Keratinocyte (primary cell): ENCODE results near the gene RPL37A. TPM values are rescaled to one million over a fixed set of nuclear protein-coding genes. Genes with fewer than 3 reads are reported as not detected.

Experiments
- DNase-seq: peaks from one replicate; pipeline ENCODE4 v3.0.0-alpha.2; 2011; ENCODE audit warnings: low read depth, missing footprints, low spot score
- FAIRE-seq: peaks from 2 replicates; lab custom pipeline; 2011; peaks lifted over from hg19 to GRCh38; lab: Jason Lieb, UNC
- H2AFZ ChIP-seq: 2 replicates; pipeline ENCODE4 v1.6.0; 2012; ENCODE audit warnings: low read length, control low read depth, inconsistent platforms; ENCODE audit not compliant: control insufficient read depth
- H3K27ac ChIP-seq: 2 replicates; pipeline ENCODE4 v1.5.1; 2011; ENCODE audit warnings: low read length; ENCODE audit not compliant: control insufficient read depth, insufficient read depth
- H3K27me3 ChIP-seq: 3 replicates; pipeline ENCODE4 v1.6.0; 2011; ENCODE audit warnings: low read length; ENCODE audit not compliant: control insufficient read depth, insufficient read depth; ENCODE audit errors: extremely low read depth
- H3K36me3 ChIP-seq, 2 experiments: 2 replicates in 1 of 2; 3 replicates in 1 of 2; pipeline ENCODE4 v1.5.1; 2011; ENCODE audit warnings: low read length in 2 of 2, mild to moderate bottlenecking in 1 of 2; ENCODE audit not compliant: control insufficient read depth in 2 of 2, insufficient read depth in 2 of 2; ENCODE audit errors: extremely low read depth in 1 of 2
- H3K4me1 ChIP-seq: 3 replicates; pipeline ENCODE4 v1.5.1; 2011; ENCODE audit warnings: low read length; ENCODE audit not compliant: control insufficient read depth, insufficient read depth; ENCODE audit errors: extremely low read depth
- H3K4me2 ChIP-seq: 3 replicates; pipeline ENCODE4 v1.6.0; 2011; ENCODE audit warnings: low read depth, low read length; ENCODE audit not compliant: control insufficient read depth, insufficient read depth; ENCODE audit errors: extremely low read depth
- H3K4me3 ChIP-seq, 3 experiments: fragments of 200-600 bp in 1 of 3; sonication (generic) in 1 of 3; 2 replicates in 2 of 3; 3 replicates in 1 of 3; pipeline ENCODE4 v1.5.1; 2011 to 2016; ENCODE audit warnings: low read length in 3 of 3, mild to moderate bottlenecking in 3 of 3, control low read depth in 2 of 3, inconsistent platforms in 1 of 3, low read depth in 1 of 3, mixed read lengths in 1 of 3, mixed run types in 1 of 3, moderate library complexity in 1 of 3; ENCODE audit not compliant: control insufficient read depth in 2 of 3, insufficient read depth in 2 of 3; ENCODE audit errors: extremely low read depth in 1 of 3
- H3K79me2 ChIP-seq: 2 replicates; pipeline ENCODE4 v1.6.0; 2012; ENCODE audit warnings: low read length; ENCODE audit not compliant: control insufficient read depth, insufficient read depth
- H3K9ac ChIP-seq: 3 replicates; pipeline ENCODE4 v1.6.0; 2011; ENCODE audit warnings: low read length; ENCODE audit not compliant: control insufficient read depth, insufficient read depth; ENCODE audit errors: extremely low read depth
- H3K9me1 ChIP-seq: 3 replicates; pipeline ENCODE4 v1.6.0; 2011; ENCODE audit warnings: low read length; ENCODE audit not compliant: control insufficient read depth, insufficient read depth; ENCODE audit errors: extremely low read depth
- H3K9me3 ChIP-seq: 2 replicates; pipeline ENCODE4 v1.5.1; 2012; ENCODE audit warnings: low read depth, low read length; ENCODE audit not compliant: control insufficient read depth
- H4K20me1 ChIP-seq: 3 replicates; pipeline ENCODE4 v1.6.0; 2011; ENCODE audit warnings: low read length; ENCODE audit not compliant: control insufficient read depth, insufficient read depth; ENCODE audit errors: extremely low read depth
- EZH2 ChIP-seq: IDR thresholded peaks from one replicate; pipeline ENCODE4 v1.6.1; 2012; ENCODE audit warnings: inconsistent platforms, mild to moderate bottlenecking, low read length, moderate library complexity
- dilution Hi-C: fragments of 300-500 bp; cut with MboI; formaldehyde crosslinking; loops from one replicate; pipeline ENCODE4 v1.7.0; 2020; ENCODE audit warnings: low sequenced_read_pairs; ENCODE audit not compliant: extremely low pct_ligation_motif_present
- polyA plus RNA-seq, 5 experiments: library from polyadenylated mRNA; depleted of rRNA in 3 of 5; stranded (reverse) in 3 of 5; stranded (forward) in 1 of 5; unstranded in 1 of 5; fragments of >200 nt; gene quantifications; 1 replicate in 1 of 5; 2 replicates in 3 of 5; 3 replicates in 1 of 5; pipeline versions ENCODE4 v1.2.1 to v1.2.3, GENCODE V29; 2011 to 2012; ENCODE audit warnings: missing spikeins in 2 of 5, low read depth in 1 of 5, low replicate concordance in 1 of 5
- TF ChIP-seq, protein P1 (sequence below), 3 experiments: IDR thresholded peaks in 1 of 3; conservative IDR thresholded peaks in 1 of 3; optimal IDR thresholded peaks in 1 of 3; 2 replicates in 2 of 3; 3 replicates in 1 of 3; pipeline versions ENCODE3 to v1.5.1; 2011; ENCODE audit warnings: low read length in 3 of 3, mild to moderate bottlenecking in 3 of 3, moderate library complexity in 2 of 3, control low read depth in 1 of 3, inconsistent platforms in 1 of 3; ENCODE audit not compliant: insufficient read depth in 2 of 3; ENCODE audit errors: extremely low read depth in 1 of 3

RPL37A gene
- polyA plus RNA-seq, 1 donor (not counting 4 experiments of a cell fraction or from before 2014, with no cell fraction given): 4,257 TPM

DNA sequence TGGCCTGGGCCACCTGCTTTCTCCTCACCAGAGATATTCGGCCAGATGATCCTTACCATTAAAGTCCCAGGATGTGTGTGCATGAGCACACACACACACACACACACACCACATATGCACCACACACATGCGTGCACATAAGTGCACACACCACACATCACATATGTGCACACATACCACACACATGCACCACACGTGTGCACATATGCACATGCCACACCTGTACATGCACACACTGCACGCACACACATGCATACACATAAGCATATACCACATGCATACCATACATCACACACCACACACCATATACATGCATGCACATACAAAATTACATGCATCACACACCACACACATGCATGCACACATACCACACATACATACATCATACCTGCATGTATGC, 38.7 kb downstream of the RPL37A start:
- no peaks in the 10 kb centered on the region for H3K79me2 ChIP-seq
- H3K27ac ChIP-seq: no peak overlapping the region
- no peaks in the 10 kb centered on the region for H3K9me3 ChIP-seq
- peaks cover 70% of the 10 kb centered on the region for H3K4me1 ChIP-seq
- no peaks in the 10 kb centered on the region for H3K36me3 ChIP-seq
- no peak for FAIRE-seq
- H3K4me2 ChIP-seq: no peak overlapping the region
- no peak overlapping the region for H3K9ac ChIP-seq
- dilution Hi-C loops: no loop called here
- H4K20me1 ChIP-seq: no peaks in the 10 kb centered on the region
- H3K9me1 ChIP-seq: no peaks in the 10 kb centered on the region
- H2AFZ ChIP-seq: no peak overlapping the region
- H3K27me3 ChIP-seq: no peaks in the 10 kb centered on the region
- TF ChIP-seq, protein P1, sequence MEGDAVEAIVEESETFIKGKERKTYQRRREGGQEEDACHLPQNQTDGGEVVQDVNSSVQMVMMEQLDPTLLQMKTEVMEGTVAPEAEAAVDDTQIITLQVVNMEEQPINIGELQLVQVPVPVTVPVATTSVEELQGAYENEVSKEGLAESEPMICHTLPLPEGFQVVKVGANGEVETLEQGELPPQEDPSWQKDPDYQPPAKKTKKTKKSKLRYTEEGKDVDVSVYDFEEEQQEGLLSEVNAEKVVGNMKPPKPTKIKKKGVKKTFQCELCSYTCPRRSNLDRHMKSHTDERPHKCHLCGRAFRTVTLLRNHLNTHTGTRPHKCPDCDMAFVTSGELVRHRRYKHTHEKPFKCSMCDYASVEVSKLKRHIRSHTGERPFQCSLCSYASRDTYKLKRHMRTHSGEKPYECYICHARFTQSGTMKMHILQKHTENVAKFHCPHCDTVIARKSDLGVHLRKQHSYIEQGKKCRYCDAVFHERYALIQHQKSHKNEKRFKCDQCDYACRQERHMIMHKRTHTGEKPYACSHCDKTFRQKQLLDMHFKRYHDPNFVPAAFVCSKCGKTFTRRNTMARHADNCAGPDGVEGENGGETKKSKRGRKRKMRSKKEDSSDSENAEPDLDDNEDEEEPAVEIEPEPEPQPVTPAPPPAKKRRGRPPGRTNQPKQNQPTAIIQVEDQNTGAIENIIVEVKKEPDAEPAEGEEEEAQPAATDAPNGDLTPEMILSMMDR (optimal IDR thresholded peaks at IDR 0.05 in 1 of 3, IDR thresholded peaks at IDR 0.05 in 1 of 3, conservative IDR thresholded peaks at IDR 0.05 in 1 of 3; ENCODE audit: extremely low read depth in 1 of 3, insufficient read depth in 2 of 3, low read length in 3 of 3): no peak
- TF ChIP-seq EZH2: no peak
- DNase-seq: no peak
- no peak overlapping the region for H3K4me3 ChIP-seq

DNA sequence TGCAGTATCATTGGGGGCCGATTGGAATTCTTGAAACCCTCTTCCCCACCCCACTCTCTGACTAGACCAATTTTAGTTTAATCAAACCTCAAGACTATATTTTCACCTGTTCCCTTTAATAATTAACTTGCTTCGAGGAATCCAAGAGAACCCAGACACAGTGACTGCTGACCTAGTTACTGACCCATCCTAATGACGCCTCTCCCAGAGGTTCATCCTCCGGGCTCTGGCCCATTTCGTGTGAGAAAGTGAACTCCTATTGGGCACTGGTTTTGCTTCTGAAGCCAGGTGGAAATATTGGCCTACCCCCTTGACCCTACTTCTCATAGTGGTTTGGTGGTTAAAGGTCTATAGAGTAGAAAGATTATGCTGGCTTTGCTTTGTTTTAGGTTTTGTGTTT, 39.9 kb downstream of the RPL37A start:
- no peak for TF ChIP-seq EZH2
- TF ChIP-seq, protein P1 (optimal IDR thresholded peaks at IDR 0.05 in 1 of 3, IDR thresholded peaks at IDR 0.05 in 1 of 3, conservative IDR thresholded peaks at IDR 0.05 in 1 of 3; ENCODE audit: extremely low read depth in 1 of 3, insufficient read depth in 2 of 3, low read length in 3 of 3): no peak
- H3K4me1 ChIP-seq: peaks cover 60% of the 10 kb centered on the region

More for the DNA sequence above, 39.9 kb downstream of the RPL37A start:
- H3K9ac ChIP-seq: no peak overlapping the region
- dilution Hi-C loops: no loop called here
- no peak overlapping the region for H2AFZ ChIP-seq
- DNase-seq (no peak), FAIRE-seq (no peak)
- H3K27ac ChIP-seq: no peak overlapping the region
- no peaks in the 10 kb centered on the region for H4K20me1 ChIP-seq
- H3K79me2 ChIP-seq: no peaks in the 10 kb centered on the region
- H3K4me3 ChIP-seq: no peak overlapping the region
- H3K27me3 ChIP-seq: no peaks in the 10 kb centered on the region
- no peak overlapping the region for H3K4me2 ChIP-seq
- no peaks in the 10 kb centered on the region for H3K36me3 ChIP-seq
- no peaks in the 10 kb centered on the region for H3K9me3 ChIP-seq
- no peaks in the 10 kb centered on the region for H3K9me1 ChIP-seq
